Liver (tissue), 3 donors: ENCODE measurements around the gene GTF2H1.

ENCODE experiments used
- CTCF ChIP-seq: fragments of 150-350 bp; IDR thresholded peaks from 2 replicates; pipeline ENCODE4 v1.5.1; 2017; ENCODE audit warnings: improper control_type of control experiment, low read depth, low read length; ENCODE audit not compliant: missing input control
- EGR1 ChIP-seq, 2 donors: IDR thresholded peaks; 2 replicates each; pipeline ENCODE4 v1.6.1; 2016 to 2018; ENCODE audit warnings: antibody characterized with exemption in 2 of 2, low read depth in 2 of 2
- JUND ChIP-seq, 2 donors: IDR thresholded peaks; 2 replicates each; pipeline ENCODE4 v1.6.1; 2016; ENCODE audit warnings: antibody characterized with exemption in 2 of 2
- NR2F2 ChIP-seq: IDR thresholded peaks from 2 replicates; pipeline ENCODE4 v1.6.1; 2016; ENCODE audit warnings: antibody characterized with exemption
- RAD21 ChIP-seq, 2 donors: IDR thresholded peaks; 2 replicates each; pipeline ENCODE4 v1.6.1; 2016; ENCODE audit warnings: antibody characterized with exemption in 2 of 2, mild to moderate bottlenecking in 2 of 2
- RXRA ChIP-seq, 2 donors: IDR thresholded peaks; 2 replicates each; pipeline ENCODE4 v1.6.1; 2017 to 2018; ENCODE audit warnings: antibody characterized with exemption in 2 of 2, mild to moderate bottlenecking in 1 of 2
- TAF1 ChIP-seq: conservative IDR thresholded peaks from 2 replicates; pipeline ENCODE4 v1.6.1; 2016; ENCODE audit warnings: antibody characterized with exemption, mild to moderate bottlenecking
- YY1 ChIP-seq: IDR thresholded peaks from 2 replicates; pipeline ENCODE4 v1.6.1; 2016; ENCODE audit warnings: antibody characterized with exemption, mild to moderate bottlenecking
- TF ChIP-seq, protein P1 (sequence below): IDR thresholded peaks from 2 replicates; pipeline ENCODE4 v1.6.1; 2016; ENCODE audit warnings: antibody characterized with exemption, mild to moderate bottlenecking
- donor health status: healthy.
- donor health status: healthy.

DNA sequence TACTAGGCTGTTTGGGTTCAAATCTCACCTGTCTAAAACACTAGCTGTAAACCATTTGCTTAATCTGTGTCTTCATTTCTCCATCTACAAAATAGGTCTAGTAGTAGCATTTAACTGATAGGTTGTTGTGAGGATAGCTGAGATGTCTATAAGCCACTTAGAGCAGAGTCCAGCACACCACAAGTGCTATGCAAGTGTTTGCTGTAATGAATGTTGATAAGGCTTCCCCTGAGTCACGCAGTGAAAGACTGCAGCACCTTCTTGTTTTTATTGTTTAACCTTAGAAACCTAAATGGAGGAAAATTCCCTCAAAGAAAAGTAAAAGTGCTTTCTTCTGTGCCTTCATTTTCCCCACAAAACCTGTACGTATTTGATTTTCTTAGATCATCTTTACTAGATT lies 48.9 kb downstream of the GTF2H1 start:
- TF ChIP-seq TAF1 (no peak), CTCF (no peak), RXRA (IDR thresholded peaks at IDR 0.05) (no peak), RAD21 (IDR thresholded peaks at IDR 0.05) (no peak), JUND (IDR thresholded peaks at IDR 0.05) (no peak), EGR1 (IDR thresholded peaks at IDR 0.05; ENCODE audit: low read depth in 2 of 2) (no peak), YY1 (no peak), NR2F2 (no peak)
- TF ChIP-seq, protein P1, sequence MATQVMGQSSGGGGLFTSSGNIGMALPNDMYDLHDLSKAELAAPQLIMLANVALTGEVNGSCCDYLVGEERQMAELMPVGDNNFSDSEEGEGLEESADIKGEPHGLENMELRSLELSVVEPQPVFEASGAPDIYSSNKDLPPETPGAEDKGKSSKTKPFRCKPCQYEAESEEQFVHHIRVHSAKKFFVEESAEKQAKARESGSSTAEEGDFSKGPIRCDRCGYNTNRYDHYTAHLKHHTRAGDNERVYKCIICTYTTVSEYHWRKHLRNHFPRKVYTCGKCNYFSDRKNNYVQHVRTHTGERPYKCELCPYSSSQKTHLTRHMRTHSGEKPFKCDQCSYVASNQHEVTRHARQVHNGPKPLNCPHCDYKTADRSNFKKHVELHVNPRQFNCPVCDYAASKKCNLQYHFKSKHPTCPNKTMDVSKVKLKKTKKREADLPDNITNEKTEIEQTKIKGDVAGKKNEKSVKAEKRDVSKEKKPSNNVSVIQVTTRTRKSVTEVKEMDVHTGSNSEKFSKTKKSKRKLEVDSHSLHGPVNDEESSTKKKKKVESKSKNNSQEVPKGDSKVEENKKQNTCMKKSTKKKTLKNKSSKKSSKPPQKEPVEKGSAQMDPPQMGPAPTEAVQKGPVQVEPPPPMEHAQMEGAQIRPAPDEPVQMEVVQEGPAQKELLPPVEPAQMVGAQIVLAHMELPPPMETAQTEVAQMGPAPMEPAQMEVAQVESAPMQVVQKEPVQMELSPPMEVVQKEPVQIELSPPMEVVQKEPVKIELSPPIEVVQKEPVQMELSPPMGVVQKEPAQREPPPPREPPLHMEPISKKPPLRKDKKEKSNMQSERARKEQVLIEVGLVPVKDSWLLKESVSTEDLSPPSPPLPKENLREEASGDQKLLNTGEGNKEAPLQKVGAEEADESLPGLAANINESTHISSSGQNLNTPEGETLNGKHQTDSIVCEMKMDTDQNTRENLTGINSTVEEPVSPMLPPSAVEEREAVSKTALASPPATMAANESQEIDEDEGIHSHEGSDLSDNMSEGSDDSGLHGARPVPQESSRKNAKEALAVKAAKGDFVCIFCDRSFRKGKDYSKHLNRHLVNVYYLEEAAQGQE = no peak
